Measurements from ENCODE around the gene OTUD4. TPM values are rescaled to one million over a fixed set of nuclear protein-coding genes. Genes with fewer than 3 reads are reported as not detected.

Gene OTUD4
- total RNA-seq, 2 experiments from 2014 or later, result 41.5 to 43.3 TPM

Other genes starting within 250 kb of the OTUD4 start
- gene ANAPC10, start 82.4 kb downstream of the OTUD4 start, total RNA-seq, result 10 to 100 TPM; 28.2 to 28.3 TPM
- 100 to 1,000 TPM; 138 to 145 TPM for gene ABCE1, start 82.3 kb downstream of the OTUD4 start, total RNA-seq

Measured in activated CD4-positive, alpha-beta memory T cell treated with anti-CD3 and anti-CD28 coated beads for 36 hours (primary cell).